Transverse colon (tissue), 4 donors: Measurements from ENCODE around the gene MPO. TPM values are rescaled to one million over a fixed set of nuclear protein-coding genes. Genes with fewer than 3 reads are reported as not detected.

ENCODE experiments used
- DNase-seq: peaks from one replicate; pipeline ENCODE4 v3.0.0-alpha.2; 2019
- H3K27ac ChIP-seq, 4 donors: fragments of 200-600 bp; sonication (generic); 2 replicates each; pipeline ENCODE4 v1.5.1; 2016 to 2018; ENCODE audit warnings: inconsistent platforms in 4 of 4
- H3K27me3 ChIP-seq: fragments of 200-600 bp; sonication (generic); 2 replicates; pipeline ENCODE4 v1.5.1; 2017; ENCODE audit warnings: inconsistent platforms
- H3K36me3 ChIP-seq, 4 donors: fragments of 200-600 bp; sonication (generic); 2 replicates each; pipeline ENCODE4 v1.5.1; 2017 to 2019; ENCODE audit warnings: inconsistent platforms in 4 of 4
- H3K4me1 ChIP-seq, 4 donors: fragments of 200-600 bp; sonication (generic); 2 replicates each; pipeline ENCODE4 v1.5.1; 2017 to 2020; ENCODE audit warnings: inconsistent platforms in 4 of 4
- H3K4me3 ChIP-seq, 4 donors: fragments of 200-600 bp; sonication (generic); 1 replicate in 1 of 4; 2 replicates in 3 of 4; pipeline versions ENCODE4 v1.5.1 to v1.6.1; 2017 to 2019; ENCODE audit warnings: inconsistent platforms in 4 of 4
- H3K9me3 ChIP-seq, 2 donors: fragments of 200-600 bp; sonication (generic); 2 replicates each; pipeline ENCODE4 v1.5.1; 2017 to 2019; ENCODE audit warnings: inconsistent platforms in 2 of 2
- EP300 ChIP-seq: sonication (generic); formaldehyde crosslinking; IDR thresholded peaks from one replicate; pipeline ENCODE4 v1.6.1; 2017; ENCODE audit warnings: antibody characterized with exemption, low read depth
- POLR2A ChIP-seq: fragments of 450-650 bp; IDR thresholded peaks from one replicate; pipeline ENCODE4 v1.6.1; 2016; ENCODE audit warnings: antibody characterized with exemption, mild to moderate bottlenecking, moderate library complexity
- POLR2AphosphoS5 ChIP-seq, 3 donors: sonication (generic); formaldehyde crosslinking; IDR thresholded peaks; one replicate each; pipeline ENCODE4 v1.6.1; 2016; ENCODE audit warnings: antibody characterized with exemption in 3 of 3
- WGBS, 2 donors: methylation state at CpG; one replicate each; pipeline ENCODE4 v1.1.5; 2018; ENCODE audit warnings: low coverage in 1 of 2; 5-methylcytosine and 5-hydroxymethylcytosine counted together
- in situ Hi-C, 4 donors: fragments of 200-750 bp; cut with MboI; loops; one replicate each; pipeline versions ENCODE4 v1.15.0 to v1.15.1; 2017; ENCODE audit warnings: low sequenced_read_pairs in 3 of 4, low pct_ligation_motif_present in 1 of 4, low pct_unique_long_range_greater_than_20kb in 1 of 4
- intact Hi-C: fragments of 100-400 bp; cut with DNase I; formaldehyde crosslinking; loops from one replicate; pipeline ENCODE4 v1.15.1; 2023; ENCODE audit warnings: low total_unique reads
- total RNA-seq, 4 donors: library from RNA; depleted of rRNA; stranded (reverse); fragments of >200 nt; gene quantifications; one replicate each; pipeline ENCODE4 v1.1.0, GENCODE V29; 2016
- TF ChIP-seq, protein P1 (sequence below), 5 experiments: fragments of 200-600 bp in 3 of 5; fragments of 450-650 bp in 2 of 5; sonication (generic) in 3 of 5; IDR thresholded peaks; 1 replicate in 2 of 5; 2 replicates in 3 of 5; pipeline ENCODE4 v1.5.1; 2016 to 2017; ENCODE audit warnings: antibody characterized with exemption in 5 of 5, inconsistent platforms in 3 of 5, mild to moderate bottlenecking in 2 of 5, moderate library complexity in 1 of 5

MPO gene
- total RNA-seq, 4 donors from 2014 or later = not detected

DNA sequence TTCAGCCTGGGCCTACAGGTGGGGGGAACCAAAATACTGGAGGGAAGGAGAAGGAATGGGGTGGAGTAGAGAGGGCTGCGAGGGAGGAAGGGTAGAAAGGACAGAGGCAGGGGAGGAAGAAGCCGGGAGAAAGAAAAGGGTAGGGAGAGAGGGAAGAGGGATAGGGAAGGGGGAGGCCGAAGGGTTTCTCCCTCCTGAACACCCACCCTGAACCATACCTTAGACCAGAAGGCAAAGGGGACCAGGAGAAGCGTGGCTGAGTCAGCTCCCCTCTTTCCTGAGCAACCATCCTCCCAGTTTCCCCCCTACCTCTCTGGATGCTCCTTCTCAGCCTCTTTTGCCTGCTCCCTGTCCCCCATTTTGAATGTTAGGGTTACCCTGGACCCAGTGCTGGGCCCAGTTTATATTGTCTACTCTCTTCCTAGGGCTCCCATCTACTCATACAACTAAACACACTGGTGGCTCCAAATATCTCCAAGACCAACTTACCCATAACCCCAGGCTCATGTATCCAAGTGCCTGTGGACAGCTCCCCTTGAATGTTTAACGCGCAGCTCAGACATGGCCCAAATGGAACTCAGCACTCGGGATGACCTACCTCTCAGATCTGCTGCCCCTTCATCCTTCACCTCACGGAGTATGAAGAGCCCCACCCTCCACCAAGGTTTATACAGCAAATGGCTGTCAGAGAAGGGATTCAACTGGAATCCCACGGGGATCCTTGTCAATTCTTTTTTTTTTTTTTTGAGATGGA is 40.0 kb upstream of the MPO start:
- intact Hi-C loops = no loop called here
- DNase-seq = no peak
- Histone ChIP-seq H3K27ac (no peak overlapping the region), H3K4me1 (peaks cover 10 to 20% (median 13%) of the 10 kb centered on the region in 4 donors), H3K9me3 (no peaks in the 10 kb centered on the region), H3K27me3 (no peaks in the 10 kb centered on the region), H3K4me3 (no peak overlapping the region), H3K36me3 (no peaks in the 10 kb centered on the region)
- TF ChIP-seq, protein P1, sequence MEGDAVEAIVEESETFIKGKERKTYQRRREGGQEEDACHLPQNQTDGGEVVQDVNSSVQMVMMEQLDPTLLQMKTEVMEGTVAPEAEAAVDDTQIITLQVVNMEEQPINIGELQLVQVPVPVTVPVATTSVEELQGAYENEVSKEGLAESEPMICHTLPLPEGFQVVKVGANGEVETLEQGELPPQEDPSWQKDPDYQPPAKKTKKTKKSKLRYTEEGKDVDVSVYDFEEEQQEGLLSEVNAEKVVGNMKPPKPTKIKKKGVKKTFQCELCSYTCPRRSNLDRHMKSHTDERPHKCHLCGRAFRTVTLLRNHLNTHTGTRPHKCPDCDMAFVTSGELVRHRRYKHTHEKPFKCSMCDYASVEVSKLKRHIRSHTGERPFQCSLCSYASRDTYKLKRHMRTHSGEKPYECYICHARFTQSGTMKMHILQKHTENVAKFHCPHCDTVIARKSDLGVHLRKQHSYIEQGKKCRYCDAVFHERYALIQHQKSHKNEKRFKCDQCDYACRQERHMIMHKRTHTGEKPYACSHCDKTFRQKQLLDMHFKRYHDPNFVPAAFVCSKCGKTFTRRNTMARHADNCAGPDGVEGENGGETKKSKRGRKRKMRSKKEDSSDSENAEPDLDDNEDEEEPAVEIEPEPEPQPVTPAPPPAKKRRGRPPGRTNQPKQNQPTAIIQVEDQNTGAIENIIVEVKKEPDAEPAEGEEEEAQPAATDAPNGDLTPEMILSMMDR (IDR thresholded peaks at IDR 0.05) = no peak
- TF ChIP-seq EP300 (no peak), POLR2AphosphoS5 (IDR thresholded peaks at IDR 0.05) (no peak), POLR2A (no peak)
- in situ Hi-C loops = no loop called here
- 93% methylated on average over 4 to 9 of the region's 9 CpGs for WGBS, 2 donors

DNA sequence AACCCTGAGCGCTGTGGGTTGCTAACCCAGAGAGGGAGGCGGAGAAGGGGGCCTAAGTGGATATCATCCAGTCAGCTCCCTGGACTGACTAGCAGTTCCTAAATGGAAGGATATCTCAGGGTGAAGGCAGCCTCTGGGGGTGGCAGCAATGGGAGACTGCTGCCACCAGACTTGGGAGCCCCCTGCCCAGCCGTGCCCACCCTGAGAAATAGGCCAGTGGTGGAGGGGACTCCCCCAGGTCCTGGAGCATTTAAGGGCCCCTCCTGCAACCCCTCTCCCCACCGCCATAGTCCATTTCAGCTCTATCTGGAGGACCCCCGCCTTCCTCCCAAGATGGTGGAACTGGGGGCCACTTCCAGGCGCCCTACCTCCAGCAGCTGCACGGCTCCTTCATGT is 39.4 kb upstream of the MPO start:
- H3K36me3 ChIP-seq = no peaks in the 10 kb centered on the region
- 98 to 100% methylated on average over 2 to 7 of the region's 7 CpGs for WGBS, 2 donors
- DNase-seq = no peak
- in situ Hi-C loops = no loop called here
- H3K4me3 ChIP-seq = no peak overlapping the region
- intact Hi-C loops = no loop called here
- no peaks in the 10 kb centered on the region for H3K27me3 ChIP-seq
- no peaks in the 10 kb centered on the region for H3K9me3 ChIP-seq
- TF ChIP-seq, protein P1 (IDR thresholded peaks at IDR 0.05) = no peak
- TF ChIP-seq POLR2AphosphoS5 (IDR thresholded peaks at IDR 0.05) (no peak), EP300 (no peak), POLR2A (no peak)
- H3K27ac ChIP-seq = no peak overlapping the region
- peaks cover 9 to 17% (median 12%) of the 10 kb centered on the region in 4 donors for H3K4me1 ChIP-seq

DNA sequence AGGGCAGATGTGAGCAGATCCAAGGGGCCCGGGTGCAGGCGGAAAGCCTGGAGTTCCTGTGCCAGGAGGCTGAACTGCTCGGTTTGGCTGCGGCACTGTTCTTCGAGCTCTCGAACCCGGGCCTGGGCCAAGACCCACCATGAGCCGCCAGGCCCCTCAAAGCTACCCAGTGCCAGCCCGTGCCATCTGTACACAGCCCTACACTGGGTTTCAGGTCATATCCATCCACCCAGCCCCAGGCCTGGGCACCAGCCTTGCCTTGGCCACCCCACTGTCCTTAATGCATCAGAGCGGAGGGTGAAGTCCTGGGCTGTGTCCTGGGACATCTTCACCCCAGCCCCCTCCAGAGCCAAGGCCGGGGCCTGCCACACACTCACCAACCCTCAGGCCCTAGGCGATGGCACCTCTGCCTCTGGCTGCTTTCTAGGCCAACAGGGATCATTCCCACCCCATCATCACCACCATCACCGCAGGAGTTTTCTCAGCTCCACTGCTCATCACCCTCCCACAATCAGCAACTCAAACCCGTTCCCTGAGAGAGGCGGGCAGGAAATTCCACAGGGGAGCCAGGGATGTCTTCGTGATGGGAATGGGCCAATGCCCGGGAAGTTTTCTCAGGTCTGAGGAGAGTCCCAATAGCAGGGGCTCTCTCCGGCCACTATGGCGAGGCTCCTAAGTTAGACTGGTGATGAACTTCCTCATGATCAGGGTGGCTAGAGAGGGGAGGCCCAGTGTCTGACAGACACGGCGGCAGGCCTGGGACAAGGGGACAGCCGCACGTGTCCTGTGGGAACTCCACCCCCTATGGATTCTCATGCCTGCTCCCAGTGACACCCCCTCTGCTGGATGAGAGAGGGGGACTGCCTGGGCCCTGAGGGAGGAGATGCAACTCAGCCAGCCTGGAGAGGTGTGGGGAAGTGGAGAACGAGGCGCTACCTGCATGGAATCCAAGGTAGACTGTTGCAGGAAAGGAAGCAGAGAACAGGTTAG is 38.7 kb upstream of the MPO start:
- Histone ChIP-seq H3K9me3 (no peaks in the 10 kb centered on the region), H3K36me3 (no peaks in the 10 kb centered on the region), H3K4me1 (peaks cover 5 to 12% (median 6%) of the 10 kb centered on the region in 4 donors), H3K27ac (no peak overlapping the region), H3K4me3 (no peak overlapping the region), H3K27me3 (no peaks in the 10 kb centered on the region)
- in situ Hi-C loops (loop anchor here in 3 of 4 donors (5.0 to 10.0 kb wide), 3 partner anchors 95 to 128 kb away; partner anchors contain the start of gene RNF43 (in 1 of the 3)), intact Hi-C loops (no loop called here)
- no peak for DNase-seq
- TF ChIP-seq POLR2A (no peak), EP300 (no peak), POLR2AphosphoS5 (IDR thresholded peaks at IDR 0.05) (no peak)
- TF ChIP-seq, protein P1 (IDR thresholded peaks at IDR 0.05) = no peak
- 89% methylated on average over 25 of the region's 25 CpGs; no CpG with 5 or more reads in 1 of the 2 donors for WGBS, 2 donors
